Endodermal cell (in vitro differentiated cells): ENCODE results near the gene DGCR6L. TPM values are rescaled to one million over a fixed set of nuclear protein-coding genes. Genes with fewer than 3 reads are reported as not detected.
"Not testable (repeated sequence)": the region's sequence is repeated elsewhere in the genome, so short reads cannot be mapped to it uniquely, and the experiment has no call there.

Source experiments
- DNase-seq: peaks from one replicate; pipeline ENCODE4 v3.0.0-alpha.2; 2017
- H3K27ac ChIP-seq: 2 replicates; pipeline ENCODE4 v1.5.1; 2013; ENCODE audit warnings: mild to moderate bottlenecking, low read depth, low read length, moderate library complexity
- H3K27me3 ChIP-seq: 2 replicates; pipeline ENCODE4 v1.6.1; 2013; ENCODE audit warnings: mild to moderate bottlenecking, low read length, moderate library complexity; ENCODE audit not compliant: insufficient read depth, control insufficient read depth, poor library complexity, severe bottlenecking
- H3K36me3 ChIP-seq: 2 replicates; pipeline ENCODE4 v1.7.0; 2013; ENCODE audit warnings: mild to moderate bottlenecking, low read length, moderate library complexity; ENCODE audit not compliant: control insufficient read depth, insufficient read depth
- H3K4me1 ChIP-seq: one replicate; pipeline ENCODE4 v1.7.0; 2013; ENCODE audit warnings: low read length; ENCODE audit not compliant: control insufficient read depth, insufficient read depth
- H3K4me3 ChIP-seq: 2 replicates; pipeline ENCODE4 v1.5.1; 2013; ENCODE audit warnings: mild to moderate bottlenecking, low read length, moderate library complexity
- H3K9ac ChIP-seq: 2 replicates; pipeline ENCODE4 v1.6.1; 2013; ENCODE audit warnings: mild to moderate bottlenecking, low read length, moderate library complexity; ENCODE audit not compliant: poor library complexity, severe bottlenecking; ENCODE audit errors: extremely low read depth
- H3K9me3 ChIP-seq: 2 replicates; pipeline ENCODE4 v1.6.1; 2013; ENCODE audit warnings: mild to moderate bottlenecking, low read length, moderate library complexity; ENCODE audit not compliant: control insufficient read depth
- H3K27ac Mint-ChIP-seq: 2 replicates; pipeline ENCODE4 v1.8.0; 2020; ENCODE audit warnings: mixed read lengths
- H3K27me3 Mint-ChIP-seq: 2 replicates; pipeline ENCODE4 v1.8.0; 2021; ENCODE audit warnings: mild to moderate bottlenecking, mixed read lengths; ENCODE audit not compliant: insufficient read depth
- H3K36me3 Mint-ChIP-seq: 2 replicates; pipeline ENCODE4 v1.8.0; 2020; ENCODE audit warnings: low read depth, mixed read lengths
- H3K4me1 Mint-ChIP-seq: 2 replicates; pipeline ENCODE4 v1.8.0; 2020; ENCODE audit warnings: mixed read lengths
- H3K4me3 Mint-ChIP-seq: 2 replicates; pipeline ENCODE4 v1.8.0; 2020; ENCODE audit warnings: mild to moderate bottlenecking, moderate library complexity, mixed read lengths
- H3K9me3 Mint-ChIP-seq: 2 replicates; pipeline ENCODE4 v1.8.0; 2020; ENCODE audit warnings: mild to moderate bottlenecking, mixed read lengths
- CTCF ChIP-seq: fragments of 200-600 bp; sonication (generic); conservative IDR thresholded peaks from 2 replicates; pipeline ENCODE4 v1.5.0; 2021; ENCODE audit warnings: antibody characterized with exemption, mild to moderate bottlenecking
- WGBS, 2 experiments: methylation state at CpG; one replicate each; pipeline versions ENCODE4 v1.1.5 to v1.1.7; 2013; ENCODE audit warnings: missing lambda C conversion rate in 2 of 2, mixed read lengths in 1 of 2; ENCODE audit not compliant: insufficient coverage in 1 of 2, insufficient read length in 1 of 2; 5-methylcytosine and 5-hydroxymethylcytosine counted together
- total RNA-seq, 2 donors: library from RNA; stranded (reverse); fragmentation: NEBNext Ultra II Directional in 1 of 2; extraction: Animal tissue kit (Norgen Biotek cat#: 25700) in 1 of 2; gene quantifications; 2 replicates in 1 of 2; 3 replicates in 1 of 2; pipeline ENCODE4 v1.2.1, GENCODE V29; 2021

Gene DGCR6L
- total RNA-seq, 2 donors from 2014 or later, result 51.3 to 53.7 TPM

- TF ChIP-seq CTCF, result no peak
- no peak overlapping the region for H3K4me3 Mint-ChIP-seq
- H3K27me3 ChIP-seq, result peaks cover 10% of the 10 kb centered on the region
Measured at GRCh38 chr22:20305894-20306645, 13.8 kb downstream of the DGCR6L start.

DNA sequence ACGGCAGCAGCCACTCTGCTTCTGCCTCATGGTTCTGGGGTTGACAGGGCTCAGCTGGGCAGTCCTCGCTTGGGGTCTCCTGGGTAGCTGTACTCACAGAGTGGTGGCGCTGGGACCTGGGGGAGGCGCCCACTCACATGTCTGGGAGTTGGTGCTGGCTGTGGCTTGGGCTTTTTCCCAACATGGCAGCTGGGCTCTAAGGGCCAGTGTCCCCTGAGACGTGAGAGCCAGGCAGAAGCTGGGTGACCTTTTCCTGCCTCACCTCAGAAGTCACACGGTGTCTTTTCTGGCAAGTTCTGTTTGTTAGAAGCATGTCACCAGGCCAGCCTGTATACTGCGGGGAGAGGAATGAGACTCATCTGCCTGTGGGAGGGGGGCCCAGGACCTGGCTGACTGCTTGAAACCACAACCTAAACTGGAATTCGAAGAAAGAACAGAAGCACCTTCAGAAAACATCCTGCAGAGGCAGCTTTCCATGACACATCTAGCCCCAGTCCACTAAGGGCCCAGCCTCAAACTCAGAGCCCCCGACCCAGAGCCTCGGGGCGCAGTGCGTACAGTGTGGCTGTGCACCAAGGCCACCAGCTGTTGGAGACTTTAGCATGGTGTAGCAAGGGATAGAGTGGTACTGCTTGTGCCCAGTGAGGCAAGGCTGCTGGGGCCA, 14.5 kb downstream of the DGCR6L start:
- not testable (repeated sequence) for H3K4me1 Mint-ChIP-seq, H3K9me3 Mint-ChIP-seq, H3K4me1 ChIP-seq, H3K36me3 ChIP-seq, H3K9me3 ChIP-seq, DNase-seq, H3K9ac ChIP-seq, H3K4me3 Mint-ChIP-seq, H3K4me3 ChIP-seq, H3K36me3 Mint-ChIP-seq, H3K27ac ChIP-seq, H3K27ac Mint-ChIP-seq
- peaks cover 24% of the 10 kb centered on the region for H3K27me3 Mint-ChIP-seq
- WGBS, 2 experiments, result 94 to 96% methylated on average over 4 to 10 of the region's 12 CpGs
- H3K27me3 ChIP-seq, result peaks cover 17% of the 10 kb centered on the region

More at GRCh38 chr22:20305894-20306645, 13.8 kb downstream of the DGCR6L start:
- H3K4me3 ChIP-seq, result no peak overlapping the region
- H3K9me3 Mint-ChIP-seq, result no peaks in the 10 kb centered on the region
- H3K36me3 ChIP-seq, result no peaks in the 10 kb centered on the region
- H3K4me1 ChIP-seq, result no peaks in the 10 kb centered on the region
- peaks cover 16% of the 10 kb centered on the region for H3K27me3 Mint-ChIP-seq
- H3K27ac ChIP-seq, result no peak overlapping the region
- no peaks in the 10 kb centered on the region for H3K4me1 Mint-ChIP-seq
- H3K27ac Mint-ChIP-seq, result no peak overlapping the region
- no peak for DNase-seq
- no peak overlapping the region for H3K9ac ChIP-seq
- no peaks in the 10 kb centered on the region for H3K36me3 Mint-ChIP-seq
- no peaks in the 10 kb centered on the region for H3K9me3 ChIP-seq
- WGBS, 2 experiments, result 91 to 93% methylated on average over 8 to 21 of the region's 21 CpGs

DNA sequence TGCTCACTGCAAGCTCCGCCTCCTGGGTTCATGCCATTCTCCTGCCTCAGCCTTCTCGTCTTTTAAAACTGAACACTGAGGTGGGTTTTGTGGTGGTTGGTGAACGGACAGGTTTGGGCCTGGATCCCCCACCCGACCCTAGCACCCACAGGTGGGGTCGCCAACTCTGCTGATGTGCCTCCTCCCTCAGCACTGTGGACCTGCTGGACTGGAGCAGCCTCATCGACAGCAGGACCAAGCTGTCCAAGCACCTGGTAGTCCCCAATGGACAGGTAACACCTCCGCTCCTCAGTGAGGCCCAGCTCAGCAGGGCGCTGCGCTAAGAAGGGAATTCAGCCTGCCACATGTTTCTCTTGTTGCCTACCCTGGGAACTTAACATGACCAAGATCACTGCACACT, 15.2 kb downstream of the DGCR6L start:
- no peak overlapping the region for H3K4me3 ChIP-seq
- Mint-ChIP-seq H3K4me3 (no peak overlapping the region), H3K36me3 (no peaks in the 10 kb centered on the region), H3K27ac (no peak overlapping the region), H3K27me3 (peaks cover 29% of the 10 kb centered on the region), H3K4me1 (no peaks in the 10 kb centered on the region), H3K9me3 (no peaks in the 10 kb centered on the region)
- DNase-seq, result no peak
- no peaks in the 10 kb centered on the region for H3K36me3 ChIP-seq
- WGBS, 2 experiments, result 97 to 100% methylated on average over 4 to 9 of the region's 9 CpGs
- H3K9me3 ChIP-seq, result no peaks in the 10 kb centered on the region
- peaks cover 24% of the 10 kb centered on the region for H3K27me3 ChIP-seq
- H3K9ac ChIP-seq, result no peak overlapping the region
- no peaks in the 10 kb centered on the region for H3K4me1 ChIP-seq
- TF ChIP-seq CTCF, result no peak
- no peak overlapping the region for H3K27ac ChIP-seq

DNA sequence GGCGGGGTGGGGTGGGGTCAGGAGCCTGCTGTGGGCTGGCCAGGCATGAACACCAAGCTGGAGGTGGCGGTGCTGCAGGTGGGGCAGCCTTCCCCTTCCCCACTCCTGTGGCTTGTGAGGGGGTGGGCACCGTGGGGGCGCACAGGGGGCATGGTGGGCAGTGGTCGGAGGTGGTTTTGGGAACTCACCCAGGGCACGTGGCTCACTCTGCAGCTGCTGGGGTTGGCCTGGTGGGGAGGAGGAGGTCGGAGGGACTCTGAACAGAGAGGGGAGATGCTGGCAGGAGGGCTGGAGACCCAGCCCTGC, 16.7 kb downstream of the DGCR6L start:
- H3K4me1 ChIP-seq, DNase-seq, H3K27ac ChIP-seq, H3K36me3 ChIP-seq, H3K4me3 ChIP-seq, H3K36me3 Mint-ChIP-seq, H3K9ac ChIP-seq, H3K9me3 ChIP-seq, H3K27ac Mint-ChIP-seq, H3K4me1 Mint-ChIP-seq, H3K4me3 Mint-ChIP-seq, H3K9me3 Mint-ChIP-seq: not testable (repeated sequence)
- WGBS, 2 experiments, result 90% methylated on average over 7 of the region's 7 CpGs; no CpG with 5 or more reads in 1 of the 2 experiments
- peaks cover 41% of the 10 kb centered on the region for H3K27me3 Mint-ChIP-seq
- H3K27me3 ChIP-seq, result peaks cover 32% of the 10 kb centered on the region
